ENCODE data around the gene CCDC15. TPM values are rescaled to one million over a fixed set of nuclear protein-coding genes. Genes with fewer than 3 reads are reported as not detected.

The CCDC15 gene, protein sequence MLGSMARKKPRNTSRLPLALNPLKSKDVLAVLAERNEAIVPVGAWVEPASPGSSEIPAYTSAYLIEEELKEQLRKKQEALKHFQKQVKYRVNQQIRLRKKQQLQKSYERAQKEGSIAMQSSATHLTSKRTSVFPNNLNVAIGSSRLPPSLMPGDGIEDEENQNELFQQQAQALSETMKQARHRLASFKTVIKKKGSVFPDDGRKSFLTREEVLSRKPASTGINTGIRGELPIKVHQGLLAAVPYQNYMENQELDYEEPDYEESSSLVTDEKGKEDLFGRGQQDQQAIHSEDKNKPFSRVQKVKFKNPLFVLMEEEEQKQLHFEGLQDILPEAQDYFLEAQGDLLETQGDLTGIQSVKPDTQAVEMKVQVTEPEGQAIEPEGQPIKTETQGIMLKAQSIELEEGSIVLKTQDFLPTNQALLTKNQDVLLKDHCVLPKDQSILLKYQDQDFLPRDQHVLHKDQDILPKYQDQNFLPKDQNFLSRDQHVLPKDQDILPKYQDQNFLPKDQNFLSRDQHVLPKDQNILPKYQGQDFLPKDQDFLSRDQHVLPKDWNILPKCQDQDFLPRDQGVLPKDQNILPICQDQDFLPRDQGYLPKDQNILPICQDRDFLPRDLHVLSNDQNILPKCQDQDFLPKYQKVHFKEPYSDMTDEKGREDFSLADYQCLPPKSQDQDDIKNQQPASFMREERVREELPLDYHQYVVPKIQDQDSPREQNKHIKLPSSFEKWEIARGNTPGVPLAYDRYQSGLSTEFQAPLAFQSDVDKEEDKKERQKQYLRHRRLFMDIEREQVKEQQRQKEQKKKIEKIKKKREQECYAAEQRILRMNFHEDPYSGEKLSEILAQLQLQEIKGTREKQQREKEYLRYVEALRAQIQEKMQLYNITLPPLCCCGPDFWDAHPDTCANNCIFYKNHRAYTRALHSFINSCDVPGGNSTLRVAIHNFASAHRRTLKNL
- polyA plus RNA-seq (ENCODE audit: insufficient read length): 2.7 TPM

DNA sequence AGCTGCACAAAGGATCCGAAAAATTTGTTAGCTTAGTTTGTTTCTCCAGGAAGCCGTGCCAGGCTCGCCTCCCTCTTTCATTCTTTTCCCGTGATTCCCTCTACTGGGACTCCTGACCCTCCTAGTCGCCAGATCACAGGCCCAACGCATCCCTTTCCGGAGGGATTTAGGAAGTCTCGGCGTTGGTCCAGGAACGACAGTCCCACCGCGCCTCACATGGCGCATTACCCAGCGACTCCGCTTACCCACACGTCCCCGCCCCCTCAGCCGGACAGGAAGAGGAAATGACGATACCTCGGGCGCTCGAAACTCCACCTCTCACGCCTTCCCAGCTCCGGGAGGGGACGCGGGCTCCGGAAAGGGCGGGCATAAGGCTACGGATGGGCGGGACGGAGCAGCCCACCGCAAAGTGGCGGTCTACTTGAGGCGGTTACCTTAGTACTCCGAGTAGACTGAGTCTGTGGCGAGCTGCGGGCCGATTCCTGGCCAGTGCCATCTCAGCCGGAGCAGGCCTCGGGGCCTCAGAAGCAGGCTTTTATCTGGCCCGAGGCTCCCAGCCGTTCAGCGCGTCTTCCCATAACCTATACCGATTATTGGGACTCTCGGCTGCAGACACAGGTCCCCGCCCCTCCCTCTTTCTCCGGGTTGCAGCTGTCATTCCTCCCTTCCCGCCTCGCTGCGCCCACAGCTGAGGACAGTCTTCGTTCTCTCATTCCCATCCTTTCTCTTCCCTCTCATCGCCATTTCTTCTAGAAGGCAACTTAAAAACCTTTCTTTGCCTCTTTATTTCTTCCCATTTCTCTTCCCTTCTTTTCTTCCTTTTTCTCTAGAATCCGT is at the start of gene CCDC15:
Gene CCDC15 (plus strand): TSS at position 450 of the 837 bp plus-strand sequence. CDS start 531 bp downstream, outside the sequence.
- peak; percentile 97 for DNase-seq

DNA sequence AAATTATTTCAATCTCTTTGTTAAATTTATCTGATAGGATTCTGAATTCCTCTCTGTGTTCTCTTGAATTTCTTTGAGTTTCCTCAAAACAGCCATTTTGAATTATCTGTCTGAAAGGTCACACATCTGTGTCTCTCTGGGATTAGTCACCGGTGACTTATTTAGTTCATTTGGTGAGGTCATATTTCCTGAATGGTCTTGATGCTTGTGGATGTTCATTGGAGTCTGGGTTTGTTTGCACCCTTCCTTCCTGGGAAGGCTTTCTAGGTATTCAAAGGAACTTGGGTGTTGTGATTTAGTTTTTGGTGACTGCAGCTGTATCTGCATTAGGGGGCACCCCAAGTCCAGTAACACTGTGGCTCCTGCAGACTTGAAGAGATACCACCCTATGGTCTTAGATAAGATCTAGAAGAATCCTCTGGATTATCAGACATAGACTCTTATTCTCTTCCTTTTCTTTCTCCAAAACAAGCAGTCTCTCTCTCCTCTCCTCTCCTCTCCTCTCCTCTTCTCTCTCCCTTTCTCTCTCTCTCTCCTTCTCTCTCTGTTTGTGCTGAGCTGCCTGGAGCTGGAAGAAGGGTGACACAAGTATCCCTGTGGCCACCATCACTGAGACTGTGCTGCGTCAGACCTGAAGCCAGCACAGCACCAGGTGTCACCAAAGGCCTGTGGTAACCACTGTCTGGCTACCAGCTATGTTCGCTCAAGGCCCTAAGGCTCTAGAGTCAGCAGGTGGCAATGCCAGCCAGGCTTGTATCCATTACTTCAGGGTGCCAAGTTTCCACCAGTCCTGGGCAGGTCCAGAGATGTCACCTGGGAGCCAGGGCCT is 38.2 kb upstream of the CCDC15 start:
- DNase-seq: no peak

DNA sequence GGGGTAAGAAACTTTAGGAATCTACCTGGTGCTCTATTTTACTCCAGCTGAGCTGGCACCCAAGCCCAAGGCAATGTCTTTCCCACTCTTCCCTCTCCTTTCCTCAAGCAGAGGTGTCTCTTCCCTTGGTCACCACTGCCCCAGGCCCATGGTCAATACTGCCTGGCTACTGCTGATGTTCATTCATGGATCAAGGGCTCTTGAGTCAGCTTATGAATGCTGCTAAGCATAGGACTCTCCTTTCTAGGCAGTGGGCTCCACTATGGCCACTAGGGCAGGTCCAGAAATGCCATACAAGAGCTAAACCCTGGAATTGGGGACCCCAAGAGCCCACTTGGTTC is 37.7 kb upstream of the CCDC15 start:
- no peak for DNase-seq

DNA sequence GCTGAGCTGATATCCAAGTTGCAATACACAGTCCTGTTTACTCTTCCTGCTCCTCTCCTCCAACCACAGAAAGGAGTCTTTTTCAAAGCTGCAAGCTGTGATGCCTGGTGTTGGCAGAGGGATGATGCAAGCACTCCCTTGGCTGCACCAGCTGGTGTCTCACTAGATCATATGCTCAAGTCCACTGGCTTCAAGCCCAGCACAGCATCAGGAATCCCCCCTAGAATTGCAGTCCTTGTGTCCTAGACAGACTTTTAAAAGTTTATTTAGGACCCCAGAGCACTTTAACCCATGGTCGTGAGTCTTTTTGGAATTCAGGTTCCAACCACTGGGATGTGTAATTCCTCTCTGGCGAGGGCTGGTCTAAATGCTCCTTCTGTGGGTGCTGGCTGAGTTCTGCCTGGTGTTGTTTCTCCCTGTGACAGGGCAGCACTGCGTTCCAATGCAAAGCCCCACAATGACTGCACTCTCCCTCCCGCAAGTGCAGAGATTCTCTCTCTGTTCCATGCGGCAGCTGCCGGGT is 36.8 kb upstream of the CCDC15 start:
- DNase-seq: no peak

DNA sequence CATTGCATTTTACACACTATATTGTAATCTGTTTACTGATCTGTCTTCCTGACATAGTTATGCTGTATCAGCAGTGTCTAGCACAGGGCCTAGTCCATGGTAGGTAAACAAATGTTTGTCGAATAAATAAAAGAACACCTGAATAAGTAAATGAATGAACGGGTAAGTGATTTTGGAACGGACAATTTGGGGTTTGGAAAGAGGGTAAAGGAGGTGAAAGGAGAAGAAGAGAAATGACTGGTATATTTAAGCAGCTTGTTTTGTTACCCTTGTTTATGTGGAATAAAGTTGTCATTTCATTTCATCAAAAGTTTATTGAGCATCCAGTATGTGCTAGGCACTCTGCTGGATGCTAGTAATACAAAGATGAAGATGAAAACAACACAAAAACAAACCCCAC is 35.1 kb upstream of the CCDC15 start, which contains the start of gene HEPN1:
Gene HEPN1 (plus strand): TSS at position 301 of the 400 bp plus-strand sequence.
- no peak for DNase-seq

DNA sequence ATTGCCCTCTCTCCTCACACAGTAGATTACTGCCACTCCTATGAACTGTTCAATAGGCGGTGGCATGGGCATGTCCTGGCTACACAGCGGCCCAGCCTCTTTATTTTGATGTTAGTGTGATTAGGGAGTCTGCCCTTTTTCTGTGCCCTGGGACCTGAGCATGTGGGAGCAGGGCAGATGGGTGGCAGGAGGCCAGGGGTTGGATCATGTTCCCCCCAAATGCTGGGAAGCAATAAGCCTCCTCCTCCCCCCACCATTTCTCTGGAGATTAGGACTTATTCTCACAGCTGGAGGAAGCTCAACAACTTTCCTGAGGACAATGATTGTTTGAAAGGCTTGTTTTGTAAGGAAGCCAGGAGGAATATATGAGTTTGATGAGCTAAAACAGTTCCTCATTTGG is 34.1 kb upstream of the CCDC15 start:
- DNase-seq: no peak

DNA sequence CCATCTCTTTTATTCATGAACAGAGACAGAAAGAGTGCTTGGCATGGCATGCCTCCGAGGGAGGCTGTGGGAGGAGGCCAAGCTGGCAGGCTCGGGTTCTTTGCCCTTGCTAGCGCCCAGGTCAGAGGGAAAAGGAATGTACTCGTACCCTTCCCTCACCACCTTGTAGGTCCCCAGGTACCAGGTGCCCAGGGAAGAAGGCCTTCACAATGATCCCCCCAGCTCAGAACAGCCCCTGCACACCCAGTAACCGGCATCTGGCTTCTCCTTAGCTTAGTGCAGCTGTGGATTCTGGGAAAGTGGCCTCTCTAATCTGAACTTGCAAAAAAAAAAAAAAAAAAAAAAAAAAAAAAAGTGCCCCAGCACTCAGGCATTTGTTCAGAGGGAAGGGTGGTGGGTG is 33.6 kb upstream of the CCDC15 start:
- no peak for DNase-seq

DNA sequence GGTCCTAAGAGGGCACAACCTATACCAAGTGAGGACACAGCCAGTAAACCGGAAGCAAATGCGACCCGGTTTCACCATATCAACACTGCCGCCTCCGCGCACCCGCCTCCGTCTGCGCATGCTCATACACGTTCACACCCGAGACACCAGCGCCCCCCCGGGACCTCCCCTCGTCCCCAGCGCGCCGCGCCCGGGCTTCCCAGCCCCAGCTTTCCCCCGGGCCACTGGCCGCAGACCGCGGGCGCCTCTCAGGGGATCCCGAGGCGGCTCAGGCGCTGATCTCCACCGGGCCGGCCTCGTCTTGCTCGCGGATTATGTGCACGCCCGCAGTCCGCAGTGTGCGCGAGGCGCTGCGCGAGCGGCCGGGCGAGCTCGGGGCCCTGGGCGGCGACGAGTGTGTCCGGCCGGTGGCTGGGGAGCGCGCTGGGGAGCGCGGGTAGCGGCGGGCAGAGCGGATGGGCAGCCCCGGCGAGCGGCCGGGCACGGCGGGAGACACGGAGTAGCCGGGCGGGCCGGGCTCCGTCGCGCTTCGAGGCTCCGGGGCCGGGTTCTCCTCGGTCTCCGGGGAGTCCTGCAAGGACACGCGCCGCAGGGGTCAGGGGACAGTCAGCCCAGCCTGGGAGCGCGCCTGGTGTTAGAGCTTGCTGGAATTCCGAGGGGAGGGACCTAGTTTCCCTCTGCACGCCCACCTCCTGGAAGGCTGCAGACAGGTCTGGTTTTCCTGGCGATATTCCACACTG is 33.0 kb upstream of the CCDC15 start:
- DNase-seq: peak; percentile 68

DNA sequence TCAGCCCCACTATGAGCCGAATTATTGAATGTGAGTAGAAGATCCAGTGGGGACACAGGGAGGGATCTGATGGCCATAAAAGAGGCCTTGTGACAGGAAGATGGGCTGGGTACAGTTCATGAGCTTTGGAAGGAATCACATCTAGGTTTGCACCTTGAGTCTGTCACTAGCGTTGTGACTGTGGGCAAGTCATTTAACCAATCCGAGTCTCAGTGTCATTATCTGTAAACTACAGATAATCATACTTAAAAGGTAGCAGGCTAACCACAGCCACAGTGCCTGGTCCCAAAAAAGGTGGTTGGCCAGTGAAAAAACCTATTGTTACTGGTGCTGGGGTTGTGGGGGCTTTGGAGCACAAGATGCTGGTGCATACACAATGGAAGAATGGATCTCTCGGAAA is 31.2 kb upstream of the CCDC15 start:
- DNase-seq: no peak

DNA sequence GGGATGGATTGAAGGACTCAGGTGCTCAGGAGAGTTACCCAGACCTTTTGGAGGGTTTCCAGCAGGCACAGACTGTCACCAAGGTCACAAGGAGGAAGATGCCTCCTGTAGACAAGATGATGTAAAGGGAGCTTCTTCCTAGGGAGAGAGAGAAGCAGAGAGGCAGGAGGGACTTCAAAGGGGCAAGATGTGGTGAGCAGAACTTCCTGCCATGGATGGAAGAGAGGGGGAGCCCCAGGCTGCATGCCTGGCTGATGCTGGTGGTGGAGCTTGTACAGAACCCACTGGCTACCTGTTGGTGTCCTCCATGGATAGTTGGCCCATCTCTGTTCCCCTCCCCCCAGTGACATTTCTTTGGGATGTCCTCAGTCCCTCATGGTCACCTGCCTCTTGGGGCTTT is 30.7 kb upstream of the CCDC15 start:
- DNase-seq: no peak

DNA sequence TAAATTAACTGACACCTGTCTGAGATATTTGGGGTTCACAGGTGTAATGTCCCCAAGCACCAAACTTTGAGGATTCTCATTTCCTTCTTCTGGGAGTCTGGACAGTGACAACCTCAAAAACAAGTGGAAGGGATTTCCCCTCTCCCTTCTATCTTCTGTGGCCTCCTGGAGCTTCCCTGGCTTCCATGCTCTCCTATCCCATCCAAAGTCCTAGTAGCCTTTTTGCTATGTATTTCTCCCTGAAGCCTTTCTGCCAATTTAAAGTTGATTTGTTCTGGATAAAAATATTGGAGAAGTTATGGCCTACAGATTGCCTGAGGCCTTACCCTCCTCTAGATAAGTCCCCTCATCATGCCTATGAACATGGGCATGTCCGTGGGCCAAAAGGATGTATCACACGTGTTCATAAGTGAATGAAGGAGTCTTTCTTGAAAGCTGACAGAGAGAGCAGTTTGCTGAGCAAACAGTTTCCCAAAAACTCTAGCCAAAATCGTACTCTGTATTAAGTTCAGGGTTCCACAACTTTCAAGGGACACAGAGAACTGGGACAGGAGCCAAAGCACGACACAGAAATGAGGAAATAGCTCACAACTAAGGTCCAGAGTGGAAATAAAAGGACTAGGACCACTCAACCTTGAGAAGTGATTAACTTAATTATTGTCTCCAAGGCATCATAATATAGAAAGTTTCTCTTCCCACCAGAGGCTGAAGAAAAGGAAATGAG is 24.9 kb upstream of the CCDC15 start:
- DNase-seq: no peak

DNA sequence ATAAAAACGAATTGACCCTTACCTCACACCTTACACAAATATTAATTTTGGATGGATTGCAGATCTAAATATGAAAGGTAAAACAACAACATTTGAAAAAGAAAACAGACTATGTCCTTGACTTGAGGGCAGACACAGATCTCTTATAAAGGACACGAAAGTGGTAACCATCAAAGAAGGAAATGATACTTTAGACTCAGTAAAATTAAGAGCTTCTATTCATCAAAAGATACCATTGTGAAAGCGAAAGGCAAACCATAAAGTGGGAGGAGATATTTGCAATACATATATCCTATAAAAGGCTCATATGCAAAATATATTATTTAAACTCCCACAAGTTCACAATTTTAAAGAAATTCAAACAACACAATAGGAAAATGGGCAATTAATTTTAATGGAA is 23.2 kb upstream of the CCDC15 start:
- no peak for DNase-seq

DNA sequence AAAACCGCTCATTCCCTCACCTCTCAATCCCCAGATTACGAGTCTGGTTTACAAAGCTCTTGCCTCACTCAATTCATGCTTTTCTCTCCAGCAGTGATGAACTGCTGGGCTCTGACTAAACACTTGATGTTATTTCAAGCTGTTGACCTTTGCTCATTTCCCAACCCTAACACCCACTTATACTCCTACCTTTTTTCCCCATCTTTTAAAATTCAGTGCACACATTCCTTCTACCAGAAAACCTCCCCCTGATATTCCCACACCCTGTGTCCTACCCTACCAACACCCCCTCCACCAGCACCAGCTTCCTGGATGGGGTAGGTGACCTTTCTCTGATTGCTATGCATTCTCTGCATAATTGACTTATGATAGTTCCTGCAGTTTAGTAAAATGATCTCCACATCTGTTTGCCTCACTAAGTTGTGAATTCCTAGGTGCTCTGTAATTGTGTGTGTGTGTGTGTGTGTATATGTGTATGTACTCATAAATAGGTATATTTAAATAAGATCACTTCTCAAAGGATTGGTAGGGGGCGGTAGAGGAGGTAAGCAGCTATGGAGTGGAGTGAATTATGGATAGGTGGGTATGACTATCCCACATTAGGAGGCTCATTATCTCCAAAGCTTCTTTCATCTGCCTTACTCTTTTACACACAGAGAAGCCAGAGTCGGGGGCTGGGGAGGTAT is 19.0 kb upstream of the CCDC15 start:
- DNase-seq: no peak

DNA sequence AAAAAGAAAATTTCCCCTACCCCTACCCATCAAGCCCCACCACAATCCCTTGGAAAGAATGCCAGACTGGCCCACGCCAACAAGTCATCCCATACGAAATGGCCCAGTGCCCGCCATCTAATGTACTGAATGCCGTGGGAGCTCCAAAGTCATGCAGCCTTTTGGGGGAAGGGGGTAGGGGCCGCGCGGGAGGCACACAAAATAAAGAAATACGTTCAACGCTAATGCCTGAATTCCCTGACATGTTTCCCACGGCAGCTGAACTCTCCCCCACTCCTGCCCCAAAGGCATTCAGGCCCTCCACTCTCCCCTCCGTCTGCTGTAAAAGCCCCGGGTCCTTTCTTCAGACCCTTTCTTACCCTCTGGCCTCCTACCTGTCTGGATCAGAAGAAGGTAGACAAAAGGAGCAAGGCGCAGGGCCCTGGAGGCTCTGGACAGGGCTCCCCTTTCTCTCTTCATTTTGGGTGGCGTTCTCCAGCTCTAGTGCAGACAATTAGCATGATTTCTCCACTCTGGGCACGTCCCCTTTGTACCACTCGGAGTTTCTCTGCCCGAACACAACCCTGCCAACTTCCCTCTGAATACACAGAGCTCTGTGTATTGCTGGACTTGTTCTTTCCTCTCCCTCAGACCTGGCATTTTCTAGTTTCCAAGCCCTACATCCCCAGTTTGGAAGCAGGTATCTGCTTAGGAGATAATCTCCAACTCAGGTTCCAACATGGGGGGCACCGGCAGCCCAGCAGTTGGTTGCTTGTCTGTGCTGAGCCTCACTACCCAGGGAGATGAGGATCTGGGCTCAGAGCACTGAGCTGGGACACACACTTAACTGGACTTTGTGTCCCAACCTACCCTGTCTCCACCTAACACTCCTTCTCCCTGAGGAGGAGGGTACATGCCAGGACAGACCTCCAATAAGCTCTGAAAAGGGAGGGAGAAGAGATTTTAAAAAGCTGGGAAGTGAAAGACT is 18.2 kb upstream of the CCDC15 start, which contains the start of gene HEPACAM:
Gene HEPACAM (minus strand): TSS at position 500 of the 967 bp plus-strand sequence. CDS start 41 bp downstream, at position 459.
- no peak for DNase-seq

DNA sequence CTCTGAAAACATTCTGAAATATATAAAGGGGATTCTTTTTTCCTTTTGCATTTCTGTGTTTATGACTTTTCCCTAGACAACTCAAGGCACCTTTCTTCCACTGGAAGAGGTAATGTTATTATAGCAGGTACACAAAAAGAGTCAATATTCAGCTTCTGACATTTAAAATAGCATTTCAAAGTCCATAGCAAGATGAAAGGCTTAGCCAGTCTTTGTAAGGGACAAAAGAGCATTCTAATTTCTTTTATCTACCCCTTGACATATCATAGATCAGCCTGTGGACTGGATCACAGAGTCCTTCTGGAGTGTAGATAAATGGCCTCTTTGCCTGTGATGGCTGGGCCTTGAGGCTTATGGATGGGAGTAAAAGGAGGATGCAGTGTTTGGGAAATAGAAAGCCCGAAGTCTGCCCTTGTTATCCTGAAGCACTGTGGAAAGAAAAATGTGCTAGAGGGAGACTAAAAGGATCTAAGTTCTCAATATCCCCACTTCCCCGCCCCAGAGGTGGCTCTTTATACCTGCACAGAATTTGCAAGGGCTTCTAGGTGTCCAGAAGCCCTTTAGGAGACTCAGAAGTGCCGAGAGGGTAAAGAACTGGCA is 16.6 kb upstream of the CCDC15 start:
- DNase-seq: no peak

DNA sequence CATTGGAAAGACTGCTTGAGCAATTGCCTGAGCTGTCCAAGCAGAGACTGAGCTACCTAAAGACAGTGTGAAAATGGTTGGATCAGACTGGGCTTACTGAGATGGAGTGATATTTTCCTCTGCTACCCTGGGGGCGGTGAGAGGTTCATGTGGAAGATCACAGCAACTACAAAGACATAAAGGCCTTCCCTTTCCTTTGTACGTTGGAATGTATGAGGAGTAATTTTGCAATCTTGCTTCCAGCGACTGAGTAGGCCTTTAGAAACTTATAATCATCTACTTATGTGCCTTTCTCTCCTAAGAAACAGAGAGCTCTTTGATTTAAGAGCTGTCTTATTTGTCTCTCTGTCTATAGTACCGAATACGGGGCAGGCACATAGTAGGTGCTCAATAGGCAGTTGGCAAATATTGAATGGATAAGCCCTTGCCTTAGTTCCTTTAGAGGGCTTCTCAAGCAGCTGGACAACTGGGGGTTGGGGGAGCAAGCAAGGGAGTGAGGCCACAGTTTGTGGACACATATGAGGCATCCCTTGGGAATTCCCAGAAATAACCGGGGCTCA is 15.7 kb upstream of the CCDC15 start:
- DNase-seq: no peak

DNA sequence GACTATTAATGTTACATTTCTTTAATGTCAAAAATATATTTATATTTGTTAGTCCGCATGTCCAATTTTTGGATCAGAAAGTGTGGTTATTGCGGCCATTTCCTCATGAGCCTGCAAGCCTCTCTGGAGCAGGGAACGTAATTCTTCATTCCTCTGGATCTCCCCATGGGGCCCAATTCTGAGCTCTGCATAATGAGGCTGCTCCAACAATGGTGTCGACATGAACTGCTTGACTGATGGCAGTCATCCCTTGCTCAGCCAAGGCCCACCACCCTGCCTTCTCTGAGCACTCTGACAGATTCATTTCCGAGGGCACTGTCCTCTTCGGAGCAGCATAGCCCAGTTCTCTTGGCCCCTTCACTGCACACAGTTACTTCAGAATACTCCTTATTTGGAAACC is 15.0 kb upstream of the CCDC15 start:
- no peak for DNase-seq
